Trophoblast cell (in vitro differentiated cells and primary cell): ENCODE results near the gene SEZ6.

ENCODE experiments used
- DNase-seq, 2 donors: peaks; one replicate each; pipeline ENCODE4 v3.0.0-alpha.2; 2016
- H2AFZ ChIP-seq: 2 replicates; pipeline ENCODE4 v1.6.1; 2013; ENCODE audit warnings: low read length, moderate library complexity, mild to moderate bottlenecking; ENCODE audit not compliant: insufficient read depth, poor library complexity
- H2AK5ac ChIP-seq: 2 replicates; pipeline ENCODE4 v1.6.1; 2013; ENCODE audit warnings: mild to moderate bottlenecking, low read length
- H2BK120ac ChIP-seq: 2 replicates; pipeline ENCODE4 v1.6.1; 2013; ENCODE audit warnings: low read length, mild to moderate bottlenecking, moderate library complexity; ENCODE audit not compliant: insufficient read depth, poor library complexity
- H2BK12ac ChIP-seq: 2 replicates; pipeline ENCODE4 v1.6.1; 2013; ENCODE audit warnings: mild to moderate bottlenecking, low read length, moderate library complexity
- H2BK5ac ChIP-seq: 2 replicates; pipeline ENCODE4 v1.6.1; 2013; ENCODE audit warnings: low read length, low read depth, moderate library complexity, mild to moderate bottlenecking; ENCODE audit not compliant: poor library complexity
- H3K14ac ChIP-seq: 2 replicates; pipeline ENCODE4 v1.6.1; 2013; ENCODE audit warnings: mild to moderate bottlenecking, low read length
- H3K18ac ChIP-seq: 2 replicates; pipeline ENCODE4 v1.6.1; 2013; ENCODE audit warnings: mild to moderate bottlenecking, low read length
- H3K23ac ChIP-seq: 2 replicates; pipeline ENCODE4 v1.6.1; 2013; ENCODE audit warnings: low read length
- H3K27ac ChIP-seq: 2 replicates; pipeline ENCODE4 v1.5.1; 2013; ENCODE audit warnings: low read depth, mild to moderate bottlenecking, inconsistent platforms, low read length, moderate library complexity
- H3K27me3 ChIP-seq: 2 replicates; pipeline ENCODE4 v1.6.1; 2013; ENCODE audit warnings: inconsistent platforms, mild to moderate bottlenecking, low read length, moderate library complexity; ENCODE audit not compliant: insufficient read depth
- H3K36me3 ChIP-seq, 2 experiments: 1 replicate in 1 of 2; 2 replicates in 1 of 2; pipeline ENCODE4 v1.6.1; 2013; ENCODE audit warnings: low read length in 2 of 2, mild to moderate bottlenecking in 2 of 2, moderate library complexity in 1 of 2; ENCODE audit not compliant: insufficient read depth in 2 of 2, control insufficient read depth in 1 of 2
- H3K4ac ChIP-seq: 2 replicates; pipeline ENCODE4 v1.6.1; 2013; ENCODE audit warnings: low read depth, mild to moderate bottlenecking, low read length, moderate library complexity
- H3K4me1 ChIP-seq, 2 experiments: 1 replicate in 1 of 2; 2 replicates in 1 of 2; pipeline ENCODE4 v1.6.1; 2013; ENCODE audit warnings: low read length in 2 of 2, mild to moderate bottlenecking in 2 of 2, moderate library complexity in 1 of 2; ENCODE audit not compliant: insufficient read depth in 2 of 2, control insufficient read depth in 1 of 2
- H3K4me2 ChIP-seq: 2 replicates; pipeline ENCODE4 v1.6.1; 2013; ENCODE audit warnings: inconsistent platforms, mild to moderate bottlenecking, low read length, moderate library complexity
- H3K4me3 ChIP-seq: 2 replicates; pipeline ENCODE4 v1.5.1; 2013; ENCODE audit warnings: mild to moderate bottlenecking, low read depth, low read length, inconsistent platforms
- H3K79me1 ChIP-seq: one replicate; pipeline ENCODE4 v1.6.1; 2013; ENCODE audit warnings: low read length
- H3K79me2 ChIP-seq: 2 replicates; pipeline ENCODE4 v1.6.1; 2013; ENCODE audit warnings: low read length, mild to moderate bottlenecking; ENCODE audit not compliant: control insufficient read depth, insufficient read depth, poor library complexity
- H3K9ac ChIP-seq: 2 replicates; pipeline ENCODE4 v1.6.1; 2013; ENCODE audit warnings: mild to moderate bottlenecking, low read length
- H3K9me3 ChIP-seq: 2 replicates; pipeline ENCODE4 v1.6.1; 2013; ENCODE audit warnings: low read depth, mild to moderate bottlenecking, control low read depth, inconsistent platforms, low read length; ENCODE audit not compliant: insufficient read depth
- H4K12ac ChIP-seq: 2 replicates; pipeline ENCODE4 v1.6.1; 2013; ENCODE audit warnings: low read depth, mild to moderate bottlenecking, low read length, moderate library complexity
- H4K8ac ChIP-seq: 2 replicates; pipeline ENCODE4 v1.6.1; 2013; ENCODE audit warnings: low read depth, mild to moderate bottlenecking, low read length, moderate library complexity
- H4K91ac ChIP-seq: one replicate; pipeline ENCODE4 v1.6.1; 2013; ENCODE audit warnings: low read depth, mild to moderate bottlenecking, low read length, moderate library complexity
- WGBS: extraction: QIAGEN DNeasy Blood & Tissue Kit; methylation state at CpG from one replicate; pipeline ENCODE4 v1.1.7; 2013; ENCODE audit warnings: missing lambda C conversion rate; ENCODE audit not compliant: insufficient read length, insufficient coverage; ENCODE audit errors: extremely low coverage; 5-methylcytosine and 5-hydroxymethylcytosine counted together

The SEZ6 gene

GRCh38 chr17:28989028-28989427 is 16.8 kb downstream of the SEZ6 start:
- no peak overlapping the region for H3K4me2 ChIP-seq
- no peak for DNase-seq
- no peak overlapping the region for H2BK120ac ChIP-seq
- H3K36me3 ChIP-seq, result no peaks in the 10 kb centered on the region
- no peak overlapping the region for H3K23ac ChIP-seq
- H3K9me3 ChIP-seq, result peaks cover 2% of the 10 kb centered on the region
- no peak overlapping the region for H3K9ac ChIP-seq
- no peak overlapping the region for H2BK5ac ChIP-seq
- H2BK12ac ChIP-seq, result no peak overlapping the region
- H4K8ac ChIP-seq, result no peak overlapping the region
- no peak overlapping the region for H2AK5ac ChIP-seq
- H3K4me1 ChIP-seq, result no peaks in the 10 kb centered on the region
- H3K27ac ChIP-seq, result no peak overlapping the region
- H4K91ac ChIP-seq, result no peak overlapping the region
- no peak overlapping the region for H3K14ac ChIP-seq
- H3K18ac ChIP-seq, result no peak overlapping the region
- no peak overlapping the region for H3K4ac ChIP-seq
- no peak overlapping the region for H2AFZ ChIP-seq
- no peak overlapping the region for H4K12ac ChIP-seq
- no peaks in the 10 kb centered on the region for H3K79me2 ChIP-seq
- H3K27me3 ChIP-seq, result peaks cover 5% of the 10 kb centered on the region
- H3K79me1 ChIP-seq, result no peaks in the 10 kb centered on the region
- no peak overlapping the region for H3K4me3 ChIP-seq

GRCh38 chr17:28988475-28988874 is 17.4 kb downstream of the SEZ6 start:
- H2BK12ac ChIP-seq, result no peak overlapping the region
- H3K79me2 ChIP-seq, result no peaks in the 10 kb centered on the region
- no peak overlapping the region for H3K23ac ChIP-seq
- no peak overlapping the region for H2AK5ac ChIP-seq
- no peaks in the 10 kb centered on the region for H3K4me1 ChIP-seq
- H4K8ac ChIP-seq, result no peak overlapping the region
- H2BK120ac ChIP-seq, result no peak overlapping the region
- no peak overlapping the region for H4K91ac ChIP-seq
- H4K12ac ChIP-seq, result no peak overlapping the region
- WGBS, result no CpG with 5 or more reads among the region's 1 CpG
- H3K18ac ChIP-seq, result no peak overlapping the region
- peaks cover 2% of the 10 kb centered on the region for H3K9me3 ChIP-seq
- H3K27me3 ChIP-seq, result peaks cover 5% of the 10 kb centered on the region
- H3K27ac ChIP-seq, result no peak overlapping the region
- no peak overlapping the region for H3K14ac ChIP-seq
- no peak overlapping the region for H3K4me3 ChIP-seq
- no peak for DNase-seq
- H3K79me1 ChIP-seq, result no peaks in the 10 kb centered on the region
- no peaks in the 10 kb centered on the region for H3K36me3 ChIP-seq
- H3K4ac ChIP-seq, result no peak overlapping the region
- H2BK5ac ChIP-seq, result no peak overlapping the region
- H3K4me2 ChIP-seq, result no peak overlapping the region
- H3K9ac ChIP-seq, result no peak overlapping the region
- no peak overlapping the region for H2AFZ ChIP-seq

- no peaks in the 10 kb centered on the region for H3K36me3 ChIP-seq
- H4K91ac ChIP-seq, result no peak overlapping the region
- H3K4me1 ChIP-seq, result no peaks in the 10 kb centered on the region
- no peaks in the 10 kb centered on the region for H3K79me2 ChIP-seq
- no peaks in the 10 kb centered on the region for H3K79me1 ChIP-seq
- H2BK120ac ChIP-seq, result no peak overlapping the region
- no peak overlapping the region for H2BK5ac ChIP-seq
- no CpG with 5 or more reads among the region's 15 CpGs for WGBS
- H3K4ac ChIP-seq, result no peak overlapping the region
- no peak overlapping the region for H3K4me3 ChIP-seq
- no peak overlapping the region for H2BK12ac ChIP-seq
- H3K4me2 ChIP-seq, result no peak overlapping the region
- no peak overlapping the region for H4K8ac ChIP-seq
- no peak for DNase-seq
- H3K9me3 ChIP-seq, result peaks cover 2% of the 10 kb centered on the region
- no peak overlapping the region for H4K12ac ChIP-seq
- H2AFZ ChIP-seq, result no peak overlapping the region
- no peak overlapping the region for H3K9ac ChIP-seq
- no peak overlapping the region for H3K23ac ChIP-seq
- H2AK5ac ChIP-seq, result no peak overlapping the region
- H3K27ac ChIP-seq, result no peak overlapping the region
- no peak overlapping the region for H3K14ac ChIP-seq
- peaks cover 5% of the 10 kb centered on the region for H3K27me3 ChIP-seq
- no peak overlapping the region for H3K18ac ChIP-seq
Measured at GRCh38 chr17:28986714-28987655, 18.8 kb downstream of the SEZ6 start.

- Histone ChIP-seq H3K9ac (no peak overlapping the region), H3K79me2 (no peaks in the 10 kb centered on the region), H2BK120ac (no peak overlapping the region), H2AK5ac (no peak overlapping the region), H3K79me1 (no peaks in the 10 kb centered on the region), H3K14ac (no peak overlapping the region), H4K8ac (no peak overlapping the region), H2BK12ac (no peak overlapping the region), H3K36me3 (no peaks in the 10 kb centered on the region), H3K18ac (no peak overlapping the region), H3K4me3 (no peak overlapping the region), H4K12ac (no peak overlapping the region), H3K27me3 (peaks cover 5% of the 10 kb centered on the region), H2AFZ (no peak overlapping the region), H4K91ac (no peak overlapping the region), H3K23ac (no peak overlapping the region), H3K4me2 (no peak overlapping the region), H3K27ac (no peak overlapping the region), H3K4me1 (no peaks in the 10 kb centered on the region), H3K4ac (no peak overlapping the region), H2BK5ac (no peak overlapping the region), H3K9me3 (peaks cover 2% of the 10 kb centered on the region)
- WGBS, result no CpG with 5 or more reads among the region's 36 CpGs
- DNase-seq, result no peak
Measured at GRCh38 chr17:28985950-28986713, 19.7 kb downstream of the SEZ6 start.
